Measurements from ENCODE around the gene GANAB. TPM values are rescaled to one million over a fixed set of nuclear protein-coding genes. Genes with fewer than 3 reads are reported as not detected.

The GANAB gene
- total and polyA plus RNA-seq, 2 of the 13 experiments (the other 11 are each of a cell fraction or from before 2014, with no cell fraction given), result 99.5 to 234 TPM

DNA sequence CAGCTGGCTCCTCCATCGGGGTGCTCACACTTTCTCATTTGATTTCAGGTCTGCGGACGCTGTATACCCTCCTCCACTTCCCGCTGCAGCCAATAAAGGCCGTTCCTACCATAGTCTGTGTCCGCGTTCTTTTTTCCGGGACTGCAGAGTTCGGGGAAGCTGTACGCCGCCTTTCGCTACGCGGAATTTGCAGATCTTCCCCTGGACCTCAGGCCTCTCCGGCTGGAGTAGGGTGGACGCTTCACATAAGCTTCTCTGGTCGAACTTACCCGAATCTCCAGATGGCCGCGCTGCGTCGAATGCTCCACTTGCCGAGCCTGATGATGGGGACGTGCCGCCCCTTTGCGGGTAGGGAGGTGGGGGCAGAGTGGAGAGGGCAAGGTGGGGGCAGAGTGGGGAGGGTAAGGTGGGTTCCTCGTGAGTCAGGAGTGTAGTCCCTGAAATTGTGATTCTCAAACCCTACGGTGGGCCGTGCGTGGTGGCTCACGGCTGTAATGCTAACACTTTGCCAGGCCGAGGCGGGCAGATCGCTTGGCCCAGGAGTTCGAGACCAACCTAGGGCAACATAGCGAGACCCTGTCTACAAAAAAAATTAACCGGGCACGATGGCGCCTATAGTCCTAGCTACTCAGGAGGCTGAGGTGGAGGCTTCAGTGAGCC is 19.3 kb upstream of the GANAB start (continued):
- TF ChIP-seq DR1 (CRISPR knock-in tag; IDR thresholded peaks at IDR 0.05) (no peak), PHB2 (IDR thresholded peaks at IDR 0.05; ENCODE audit: partially characterized antibody) (no peak), ELF1 (CRISPR knock-in tag; IDR thresholded peaks at IDR 0.05) (no peak), ZNF354B (CRISPR knock-in tag; IDR thresholded peaks at IDR 0.05) (no peak), ZNF562 (CRISPR knock-in tag; IDR thresholded peaks at IDR 0.05; ENCODE audit: borderline replicate concordance) (no peak), ZNF331 (CRISPR knock-in tag; IDR thresholded peaks at IDR 0.05) (no peak), TOE1 (CRISPR knock-in tag; IDR thresholded peaks at IDR 0.05) (no peak), ZNF75D (CRISPR knock-in tag; IDR thresholded peaks at IDR 0.05; ENCODE audit: borderline replicate concordance) (no peak), ZBTB8A (CRISPR knock-in tag; IDR thresholded peaks at IDR 0.05; ENCODE audit: borderline replicate concordance, low read depth) (no peak), ZNF746 (CRISPR knock-in tag; IDR thresholded peaks at IDR 0.05) (peak; percentile 54; the same call in 1 of the 2 replicates), MEIS2 (CRISPR knock-in tag; IDR thresholded peaks at IDR 0.05) (no peak), STAG1 (CRISPR knock-in tag; IDR thresholded peaks at IDR 0.05) (no peak), ZNF772 (CRISPR knock-in tag; IDR thresholded peaks at IDR 0.05) (no peak), ZBTB26 (CRISPR knock-in tag; IDR thresholded peaks at IDR 0.05; ENCODE audit: borderline replicate concordance) (no peak)
- TF ChIP-seq, protein P1, sequence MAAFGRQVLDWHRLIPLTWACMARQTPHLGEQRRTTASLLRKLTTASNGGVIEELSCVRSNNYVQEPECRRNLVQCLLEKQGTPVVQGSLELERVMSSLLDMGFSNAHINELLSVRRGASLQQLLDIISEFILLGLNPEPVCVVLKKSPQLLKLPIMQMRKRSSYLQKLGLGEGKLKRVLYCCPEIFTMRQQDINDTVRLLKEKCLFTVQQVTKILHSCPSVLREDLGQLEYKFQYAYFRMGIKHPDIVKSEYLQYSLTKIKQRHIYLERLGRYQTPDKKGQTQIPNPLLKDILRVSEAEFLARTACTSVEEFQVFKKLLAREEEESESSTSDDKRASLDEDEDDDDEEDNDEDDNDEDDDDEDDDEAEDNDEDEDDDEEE (CRISPR knock-in tag; IDR thresholded peaks at IDR 0.05), result peak; percentile 70; the same call in 1 of the 2 replicates
- TF ChIP-seq, protein P2, sequence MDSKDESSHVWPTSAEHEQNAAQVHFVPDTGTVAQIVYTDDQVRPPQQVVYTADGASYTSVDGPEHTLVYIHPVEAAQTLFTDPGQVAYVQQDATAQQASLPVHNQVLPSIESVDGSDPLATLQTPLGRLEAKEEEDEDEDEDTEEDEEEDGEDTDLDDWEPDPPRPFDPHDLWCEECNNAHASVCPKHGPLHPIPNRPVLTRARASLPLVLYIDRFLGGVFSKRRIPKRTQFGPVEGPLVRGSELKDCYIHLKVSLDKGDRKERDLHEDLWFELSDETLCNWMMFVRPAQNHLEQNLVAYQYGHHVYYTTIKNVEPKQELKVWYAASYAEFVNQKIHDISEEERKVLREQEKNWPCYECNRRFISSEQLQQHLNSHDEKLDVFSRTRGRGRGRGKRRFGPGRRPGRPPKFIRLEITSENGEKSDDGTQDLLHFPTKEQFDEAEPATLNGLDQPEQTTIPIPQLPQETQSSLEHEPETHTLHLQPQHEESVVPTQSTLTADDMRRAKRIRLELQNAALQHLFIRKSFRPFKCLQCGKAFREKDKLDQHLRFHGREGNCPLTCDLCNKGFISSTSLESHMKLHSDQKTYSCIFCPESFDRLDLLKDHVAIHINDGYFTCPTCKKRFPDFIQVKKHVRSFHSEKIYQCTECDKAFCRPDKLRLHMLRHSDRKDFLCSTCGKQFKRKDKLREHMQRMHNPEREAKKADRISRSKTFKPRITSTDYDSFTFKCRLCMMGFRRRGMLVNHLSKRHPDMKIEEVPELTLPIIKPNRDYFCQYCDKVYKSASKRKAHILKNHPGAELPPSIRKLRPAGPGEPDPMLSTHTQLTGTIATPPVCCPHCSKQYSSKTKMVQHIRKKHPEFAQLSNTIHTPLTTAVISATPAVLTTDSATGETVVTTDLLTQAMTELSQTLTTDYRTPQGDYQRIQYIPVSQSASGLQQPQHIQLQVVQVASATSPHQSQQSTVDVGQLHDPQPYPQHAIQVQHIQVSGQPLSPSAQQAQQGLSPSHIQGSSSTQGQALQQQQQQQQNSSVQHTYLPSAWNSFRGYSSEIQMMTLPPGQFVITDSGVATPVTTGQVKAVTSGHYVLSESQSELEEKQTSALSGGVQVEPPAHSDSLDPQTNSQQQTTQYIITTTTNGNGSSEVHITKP (CRISPR knock-in tag; IDR thresholded peaks at IDR 0.05; ENCODE audit: low read depth), result no peak
- TF ChIP-seq, protein P3, sequence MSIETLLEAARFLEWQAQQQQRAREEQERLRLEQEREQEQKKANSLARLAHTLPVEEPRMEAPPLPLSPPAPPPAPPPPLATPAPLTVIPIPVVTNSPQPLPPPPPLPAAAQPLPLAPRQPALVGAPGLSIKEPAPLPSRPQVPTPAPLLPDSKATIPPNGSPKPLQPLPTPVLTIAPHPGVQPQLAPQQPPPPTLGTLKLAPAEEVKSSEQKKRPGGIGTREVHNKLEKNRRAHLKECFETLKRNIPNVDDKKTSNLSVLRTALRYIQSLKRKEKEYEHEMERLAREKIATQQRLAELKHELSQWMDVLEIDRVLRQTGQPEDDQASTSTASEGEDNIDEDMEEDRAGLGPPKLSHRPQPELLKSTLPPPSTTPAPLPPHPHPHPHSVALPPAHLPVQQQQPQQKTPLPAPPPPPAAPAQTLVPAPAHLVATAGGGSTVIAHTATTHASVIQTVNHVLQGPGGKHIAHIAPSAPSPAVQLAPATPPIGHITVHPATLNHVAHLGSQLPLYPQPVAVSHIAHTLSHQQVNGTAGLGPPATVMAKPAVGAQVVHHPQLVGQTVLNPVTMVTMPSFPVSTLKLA (IDR thresholded peaks at IDR 0.05), result no peak
- TF ChIP-seq, protein P4, sequence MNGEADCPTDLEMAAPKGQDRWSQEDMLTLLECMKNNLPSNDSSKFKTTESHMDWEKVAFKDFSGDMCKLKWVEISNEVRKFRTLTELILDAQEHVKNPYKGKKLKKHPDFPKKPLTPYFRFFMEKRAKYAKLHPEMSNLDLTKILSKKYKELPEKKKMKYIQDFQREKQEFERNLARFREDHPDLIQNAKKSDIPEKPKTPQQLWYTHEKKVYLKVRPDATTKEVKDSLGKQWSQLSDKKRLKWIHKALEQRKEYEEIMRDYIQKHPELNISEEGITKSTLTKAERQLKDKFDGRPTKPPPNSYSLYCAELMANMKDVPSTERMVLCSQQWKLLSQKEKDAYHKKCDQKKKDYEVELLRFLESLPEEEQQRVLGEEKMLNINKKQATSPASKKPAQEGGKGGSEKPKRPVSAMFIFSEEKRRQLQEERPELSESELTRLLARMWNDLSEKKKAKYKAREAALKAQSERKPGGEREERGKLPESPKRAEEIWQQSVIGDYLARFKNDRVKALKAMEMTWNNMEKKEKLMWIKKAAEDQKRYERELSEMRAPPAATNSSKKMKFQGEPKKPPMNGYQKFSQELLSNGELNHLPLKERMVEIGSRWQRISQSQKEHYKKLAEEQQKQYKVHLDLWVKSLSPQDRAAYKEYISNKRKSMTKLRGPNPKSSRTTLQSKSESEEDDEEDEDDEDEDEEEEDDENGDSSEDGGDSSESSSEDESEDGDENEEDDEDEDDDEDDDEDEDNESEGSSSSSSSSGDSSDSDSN (CRISPR knock-in tag; IDR thresholded peaks at IDR 0.05), result peak; percentile 33; the same call in 1 of the 2 replicates
